PC-3 (cell line): Measurements from ENCODE around the gene MRPS30. TPM values are rescaled to one million over a fixed set of nuclear protein-coding genes. Genes with fewer than 3 reads are reported as not detected.

Experiments
- ATAC-seq: fragments of 200-7000 bp; cut with Tn5 transposase; 2 replicates; pipeline ENCODE4 v1.9.1; 2020; ENCODE audit warnings: mild to moderate bottlenecking, moderate library complexity
- BruUV-seq: library from RNA; stranded (reverse); fragments of 400-500 nt; replicated peaks from 2 replicates; lab custom pipeline; 2021; lab: Mats Ljungman, UMichigan
- CTCF ChIA-PET: fragments of 300-600 bp; sonication (Branson Sonifier 250); formaldehyde crosslinking; loops from one replicate; lab custom pipeline; 2022; ENCODE audit warnings: antibody characterized with exemption; lab: Charles Lee
- POLR2A ChIA-PET: fragments of 300-600 bp; sonication (Branson Sonifier 250); formaldehyde crosslinking; loops from one replicate; lab custom pipeline; 2022; ENCODE audit warnings: antibody characterized with exemption; ENCODE audit not compliant: unreplicated experiment; lab: Charles Lee
- DNase-seq: peaks from one replicate; pipeline ENCODE4 v3.0.0-alpha.2; 2015
- H2AFZ ChIP-seq: fragments of 300-600 bp; sonication (generic); 2 replicates; pipeline ENCODE4 v1.6.0; 2016; ENCODE audit warnings: antibody characterized with exemption, low read length
- H3F3A ChIP-seq: fragments of 300-600 bp; sonication (generic); one replicate; pipeline ENCODE4 v1.6.0; 2017; ENCODE audit warnings: antibody characterized with exemption, low read length, control low read depth, mild to moderate bottlenecking; ENCODE audit not compliant: unreplicated experiment
- H3K27ac ChIP-seq: fragments of 300-600 bp; sonication (generic); 2 replicates; pipeline ENCODE4 v1.5.1; 2016; ENCODE audit warnings: mild to moderate bottlenecking, low read length
- H3K27me3 ChIP-seq: fragments of 300-600 bp; sonication (generic); 2 replicates; pipeline ENCODE4 v1.6.1; 2016; ENCODE audit warnings: low read length, mixed read lengths
- H3K36me3 ChIP-seq: fragments of 300-600 bp; sonication (generic); 2 replicates; pipeline ENCODE4 v1.6.1; 2016; ENCODE audit warnings: low read depth, mixed run types, low read length, mixed read lengths
- H3K4me1 ChIP-seq: fragments of 300-600 bp; sonication (generic); 2 replicates; pipeline ENCODE4 v1.5.1; 2016; ENCODE audit warnings: low read length; ENCODE audit not compliant: insufficient read depth
- H3K4me2 ChIP-seq: fragments of 300-600 bp; sonication (generic); 2 replicates; pipeline ENCODE4 v1.6.0; 2016; ENCODE audit warnings: low read length
- H3K4me3 ChIP-seq: fragments of 300-600 bp; sonication (generic); 2 replicates; pipeline ENCODE4 v1.5.1; 2016; ENCODE audit warnings: mild to moderate bottlenecking, low read length, mixed read lengths
- H3K79me2 ChIP-seq: fragments of 300-600 bp; sonication (generic); 2 replicates; pipeline ENCODE4 v1.6.1; 2017; ENCODE audit warnings: low read length, mixed read lengths
- H3K9ac ChIP-seq: fragments of 300-600 bp; sonication (generic); 2 replicates; pipeline ENCODE4 v1.6.0; 2016; ENCODE audit warnings: mild to moderate bottlenecking, low read length
- H3K9me2 ChIP-seq: fragments of 300-600 bp; sonication (generic); replicated peaks from 2 replicates; pipeline ENCODE4 v1.6.1; 2016; ENCODE audit warnings: mixed run types, low read length, mixed read lengths
- H3K9me3 ChIP-seq: fragments of 300-600 bp; sonication (generic); 2 replicates; pipeline ENCODE4 v1.6.1; 2016; ENCODE audit warnings: low read length, mixed read lengths
- H4K20me1 ChIP-seq: fragments of 300-600 bp; sonication (generic); 2 replicates; pipeline ENCODE4 v1.6.1; 2016; ENCODE audit warnings: low read length, mixed read lengths
- CTCF ChIP-seq: fragments of 300-600 bp; sonication (generic); conservative IDR thresholded peaks from 2 replicates; pipeline ENCODE4 v1.5.1; 2017; ENCODE audit warnings: antibody characterized with exemption, low read depth, mild to moderate bottlenecking, low read length
- EZH2 ChIP-seq: fragments of 300-600 bp; sonication (generic); IDR thresholded peaks from one replicate; pipeline ENCODE4 v1.6.1; 2017; ENCODE audit warnings: antibody characterized with exemption, mild to moderate bottlenecking, low read length; ENCODE audit not compliant: unreplicated experiment
- EZH2phosphoT487 ChIP-seq: fragments of 300-600 bp; sonication (generic); IDR thresholded peaks from 2 replicates; pipeline ENCODE4 v1.6.1; 2018; ENCODE audit warnings: mild to moderate bottlenecking, antibody characterized with exemption, low read length, borderline replicate concordance
- intact Hi-C: fragments of 100-400 bp; cut with micrococcal nuclease; formaldehyde crosslinking; loops from 2 replicates; pipeline ENCODE4 v1.9.0; 2023
- total RNA-seq: library from RNA; depleted of rRNA; stranded (reverse); fragments of >200 nt; gene quantifications from 2 replicates; pipeline ENCODE4 v1.2.3, GENCODE V29; 2014

The MRPS30 gene
- total RNA-seq, 1 experiment from 2014 or later, result 149 TPM

- CTCF ChIA-PET, result no interaction called here
- POLR2A ChIA-PET, result no interaction called here
- Histone ChIP-seq H4K20me1 (no peaks in the 10 kb centered on the region), H3K4me3 (no peak overlapping the region), H3K36me3 (peaks cover 7% of the 10 kb centered on the region; the same call in 1 of the 2 replicates), H2AFZ (no peak overlapping the region), H3K9me3 (no peaks in the 10 kb centered on the region), H3K9me2 (no peaks in the 10 kb centered on the region), H3K9ac (no peak overlapping the region), H3F3A (peaks cover 4% of the 10 kb centered on the region), H3K4me1 (peaks cover 11% of the 10 kb centered on the region), H3K4me2 (no peak overlapping the region), H3K79me2 (no peaks in the 10 kb centered on the region), H3K27ac (no peak overlapping the region), H3K27me3 (no peaks in the 10 kb centered on the region)
- no peak for ATAC-seq
- intact Hi-C loops, result no loop called here
- TF ChIP-seq EZH2 (no peak), CTCF (no peak), EZH2phosphoT487 (no peak)
- no peak for DNase-seq
- no TSS peak for BruUV-seq
These were observed 33.9 kb downstream of the MRPS30 start for GRCh38 chr5:44842496-44843282.

- no peak overlapping the region for H3K4me3 ChIP-seq
- no peaks in the 10 kb centered on the region for H3K9me2 ChIP-seq
- H3K4me2 ChIP-seq, result peak overlapping the region; percentile 27; the same call in 1 of the 2 replicates
- intact Hi-C loops, result no loop called here
- H3K27ac ChIP-seq, result no peak overlapping the region
- H3K79me2 ChIP-seq, result no peaks in the 10 kb centered on the region
- no peaks in the 10 kb centered on the region for H4K20me1 ChIP-seq
- peaks cover 4% of the 10 kb centered on the region for H3F3A ChIP-seq
- TF ChIP-seq EZH2phosphoT487, result no peak
- no peak for TF ChIP-seq CTCF
- TF ChIP-seq EZH2, result no peak
- peaks cover 11% of the 10 kb centered on the region for H3K4me1 ChIP-seq
- H3K9ac ChIP-seq, result no peak overlapping the region
- ATAC-seq (peak; percentile 68), DNase-seq (peak; percentile 67)
- no peaks in the 10 kb centered on the region for H3K9me3 ChIP-seq
- no TSS peak for BruUV-seq
- H3K27me3 ChIP-seq, result no peaks in the 10 kb centered on the region
- H2AFZ ChIP-seq, result no peak overlapping the region
- CTCF ChIA-PET, result no interaction called here
- POLR2A ChIA-PET, result no interaction called here
- H3K36me3 ChIP-seq, result no peaks in the 10 kb centered on the region
These were observed 36.0 kb downstream of the MRPS30 start for GRCh38 chr5:44844744-44845143.

- H3K9me2 ChIP-seq, result no peaks in the 10 kb centered on the region
- CTCF ChIA-PET, result no interaction called here
- H3K4me3 ChIP-seq, result no peak overlapping the region
- peaks cover 4% of the 10 kb centered on the region for H3F3A ChIP-seq
- no peaks in the 10 kb centered on the region for H4K20me1 ChIP-seq
- H3K9ac ChIP-seq, result no peak overlapping the region
- no TSS peak for BruUV-seq
- TF ChIP-seq EZH2 (no peak), EZH2phosphoT487 (no peak), CTCF (no peak)
- DNase-seq (no peak), ATAC-seq (no peak)
- no peaks in the 10 kb centered on the region for H3K27me3 ChIP-seq
- intact Hi-C loops, result no loop called here
- H2AFZ ChIP-seq, result no peak overlapping the region
- H3K36me3 ChIP-seq, result no peaks in the 10 kb centered on the region
- POLR2A ChIA-PET, result no interaction called here
- H3K4me2 ChIP-seq, result no peak overlapping the region
- H3K79me2 ChIP-seq, result no peaks in the 10 kb centered on the region
- H3K4me1 ChIP-seq, result peaks cover 11% of the 10 kb centered on the region
- H3K9me3 ChIP-seq, result no peaks in the 10 kb centered on the region
- no peak overlapping the region for H3K27ac ChIP-seq
These were observed 37.0 kb downstream of the MRPS30 start for GRCh38 chr5:44845777-44846176.
